Karpas-422 (cell line): ENCODE results near the gene BPIFA3. TPM values are rescaled to one million over a fixed set of nuclear protein-coding genes. Genes with fewer than 3 reads are reported as not detected.

Source experiments
- DNase-seq: peaks from one replicate; pipeline ENCODE4 v3.0.0-alpha.2; 2015
- H2AFZ ChIP-seq: fragments of 200-600 bp; sonication (generic); 2 replicates; pipeline ENCODE4 v1.6.1; 2014; ENCODE audit warnings: antibody characterized with exemption, low read length, mixed read lengths
- H3K27ac ChIP-seq: fragments of 200-600 bp; sonication (generic); 2 replicates; pipeline ENCODE4 v1.5.1; 2014; ENCODE audit warnings: mild to moderate bottlenecking, low read length, moderate library complexity
- H3K27me3 ChIP-seq: fragments of 200-600 bp; sonication (generic); 2 replicates; pipeline ENCODE4 v1.6.1; 2014; ENCODE audit warnings: low read length, mixed read lengths
- H3K36me3 ChIP-seq: fragments of 200-600 bp; sonication (generic); 2 replicates; pipeline ENCODE4 v1.6.1; 2014; ENCODE audit warnings: low read length, mixed read lengths; ENCODE audit not compliant: insufficient read depth
- H3K4me1 ChIP-seq: fragments of 200-600 bp; sonication (generic); 2 replicates; pipeline ENCODE4 v1.6.1; 2014; ENCODE audit warnings: mild to moderate bottlenecking, low read length, mixed read lengths
- H3K4me2 ChIP-seq: fragments of 200-600 bp; sonication (generic); 2 replicates; pipeline ENCODE4 v1.6.1; 2014; ENCODE audit warnings: low read length, low read depth, mild to moderate bottlenecking; ENCODE audit not compliant: poor library complexity, severe bottlenecking
- H3K4me3 ChIP-seq: fragments of 200-600 bp; sonication (generic); 2 replicates; pipeline ENCODE4 v1.5.1; 2014; ENCODE audit warnings: mild to moderate bottlenecking, antibody characterized with exemption, low read length, mixed read lengths
- H3K79me2 ChIP-seq: fragments of 200-600 bp; sonication (generic); 2 replicates; pipeline ENCODE4 v1.6.1; 2014; ENCODE audit warnings: mild to moderate bottlenecking, low read length, mixed read lengths
- H3K9ac ChIP-seq: fragments of 200-600 bp; sonication (generic); 2 replicates; pipeline ENCODE4 v1.6.0; 2014; ENCODE audit warnings: low read length
- H3K9me2 ChIP-seq: fragments of 200-600 bp; sonication (generic), shearing (Covaris generic); replicated peaks from 2 replicates; pipeline ENCODE4 v1.6.0; 2014; ENCODE audit warnings: mild to moderate bottlenecking, low read length, moderate library complexity; ENCODE audit not compliant: insufficient read depth
- H3K9me3 ChIP-seq: fragments of 300-700, 200-600 bp; sonication (generic); 2 replicates; pipeline ENCODE4 v1.6.1; 2014; ENCODE audit warnings: low read length, mixed read lengths
- H4K20me1 ChIP-seq: fragments of 200-600 bp; sonication (generic); 2 replicates; pipeline ENCODE4 v1.6.1; 2014; ENCODE audit warnings: mild to moderate bottlenecking, antibody characterized with exemption, low read length, low read depth; ENCODE audit not compliant: insufficient read depth
- total RNA-seq: library from RNA; depleted of rRNA; stranded (reverse); fragments of >200 nt; shearing (Covaris generic); gene quantifications from 2 replicates; pipeline ENCODE4 v1.2.3, GENCODE V29; 2014; ENCODE audit warnings: low replicate concordance

The BPIFA3 gene
- total RNA-seq, 1 experiment from 2014 or later = not detected

GRCh38 chr20:33229843-33230242, 12.7 kb downstream of the BPIFA3 start:
- Histone ChIP-seq H3K4me1 (no peaks in the 10 kb centered on the region), H3K36me3 (no peaks in the 10 kb centered on the region), H3K9ac (no peak overlapping the region), H2AFZ (no peak overlapping the region), H3K27ac (no peak overlapping the region), H3K9me2 (no peaks in the 10 kb centered on the region), H3K4me2 (no peak overlapping the region), H3K9me3 (no peaks in the 10 kb centered on the region), H3K27me3 (no peaks in the 10 kb centered on the region), H4K20me1 (no peaks in the 10 kb centered on the region), H3K4me3 (no peak overlapping the region), H3K79me2 (no peaks in the 10 kb centered on the region)
- no peak for DNase-seq

- H3K4me1 ChIP-seq = no peaks in the 10 kb centered on the region
- H3K9ac ChIP-seq = no peak overlapping the region
- H3K4me2 ChIP-seq = no peak overlapping the region
- DNase-seq = no peak
- no peaks in the 10 kb centered on the region for H3K27me3 ChIP-seq
- H3K27ac ChIP-seq = no peak overlapping the region
- no peaks in the 10 kb centered on the region for H3K9me3 ChIP-seq
- no peaks in the 10 kb centered on the region for H3K9me2 ChIP-seq
- no peaks in the 10 kb centered on the region for H3K36me3 ChIP-seq
- H3K79me2 ChIP-seq = no peaks in the 10 kb centered on the region
- H3K4me3 ChIP-seq = no peak overlapping the region
- H4K20me1 ChIP-seq = no peaks in the 10 kb centered on the region
- no peak overlapping the region for H2AFZ ChIP-seq
Measured at GRCh38 chr20:33231237-33231636, 14.1 kb downstream of the BPIFA3 start.

- H3K4me1 ChIP-seq = no peaks in the 10 kb centered on the region
- H3K27me3 ChIP-seq = no peaks in the 10 kb centered on the region
- no peaks in the 10 kb centered on the region for H3K36me3 ChIP-seq
- no peak overlapping the region for H2AFZ ChIP-seq
- no peak overlapping the region for H3K9ac ChIP-seq
- no peak overlapping the region for H3K27ac ChIP-seq
- H3K9me3 ChIP-seq = no peaks in the 10 kb centered on the region
- no peaks in the 10 kb centered on the region for H3K9me2 ChIP-seq
- H3K4me3 ChIP-seq = no peak overlapping the region
- no peak for DNase-seq
- no peak overlapping the region for H3K4me2 ChIP-seq
- no peaks in the 10 kb centered on the region for H3K79me2 ChIP-seq
- no peaks in the 10 kb centered on the region for H4K20me1 ChIP-seq
Measured at GRCh38 chr20:33232486-33233072, 15.4 kb downstream of the BPIFA3 start.

GRCh38 chr20:33233129-33233774, 16.1 kb downstream of the BPIFA3 start:
- Histone ChIP-seq H3K4me2 (no peak overlapping the region), H3K9ac (no peak overlapping the region), H3K9me2 (no peaks in the 10 kb centered on the region), H3K9me3 (no peaks in the 10 kb centered on the region), H3K4me3 (no peak overlapping the region), H3K79me2 (no peaks in the 10 kb centered on the region), H2AFZ (no peak overlapping the region), H3K27me3 (no peaks in the 10 kb centered on the region), H3K27ac (no peak overlapping the region), H3K4me1 (no peaks in the 10 kb centered on the region), H4K20me1 (no peaks in the 10 kb centered on the region), H3K36me3 (no peaks in the 10 kb centered on the region)
- no peak for DNase-seq

GRCh38 chr20:33234050-33234449, 16.9 kb downstream of the BPIFA3 start:
- H3K27me3 ChIP-seq = no peaks in the 10 kb centered on the region
- no peak overlapping the region for H3K27ac ChIP-seq
- no peak overlapping the region for H3K4me2 ChIP-seq
- no peak overlapping the region for H2AFZ ChIP-seq
- H3K79me2 ChIP-seq = no peaks in the 10 kb centered on the region
- no peak overlapping the region for H3K9ac ChIP-seq
- no peaks in the 10 kb centered on the region for H3K9me2 ChIP-seq
- H3K36me3 ChIP-seq = no peaks in the 10 kb centered on the region
- H3K4me1 ChIP-seq = no peaks in the 10 kb centered on the region
- no peaks in the 10 kb centered on the region for H3K9me3 ChIP-seq
- H3K4me3 ChIP-seq = no peak overlapping the region
- H4K20me1 ChIP-seq = no peaks in the 10 kb centered on the region
- no peak for DNase-seq

GRCh38 chr20:33235696-33236095, 18.5 kb downstream of the BPIFA3 start, which contains the start of gene BPIFA1:
Gene BPIFA1 (plus strand): TSS chr20:33235996. CDS start chr20:33237712, 1,716 bp downstream.
- no peaks in the 10 kb centered on the region for H3K9me2 ChIP-seq
- no peaks in the 10 kb centered on the region for H4K20me1 ChIP-seq
- DNase-seq = no peak
- H2AFZ ChIP-seq = no peak within 1 kb of the TSS
- H3K36me3 ChIP-seq = no peaks in the 10 kb centered on the region
- H3K9me3 ChIP-seq = no peaks in the 10 kb centered on the region
- H3K4me2 ChIP-seq = no peak within 1 kb of the TSS
- H3K9ac ChIP-seq = no peak within 1 kb of the TSS
- H3K27ac ChIP-seq = no peak within 1 kb of the TSS
- H3K4me3 ChIP-seq = no peak within 1 kb of the TSS
- no peaks in the 10 kb centered on the region for H3K4me1 ChIP-seq
- no peaks in the 10 kb centered on the region for H3K27me3 ChIP-seq
- H3K79me2 ChIP-seq = no peaks in the 10 kb centered on the region

GRCh38 chr20:33236351-33236750, 19.2 kb downstream of the BPIFA3 start:
- Histone ChIP-seq H3K36me3 (no peaks in the 10 kb centered on the region), H3K4me3 (no peak overlapping the region), H3K79me2 (no peaks in the 10 kb centered on the region), H4K20me1 (no peaks in the 10 kb centered on the region), H3K4me2 (no peak overlapping the region), H3K9me3 (no peaks in the 10 kb centered on the region), H3K9me2 (no peaks in the 10 kb centered on the region), H3K27me3 (no peaks in the 10 kb centered on the region), H3K9ac (no peak overlapping the region), H2AFZ (no peak overlapping the region), H3K4me1 (no peaks in the 10 kb centered on the region), H3K27ac (no peak overlapping the region)
- DNase-seq = no peak

GRCh38 chr20:33237989-33238388, 20.8 kb downstream of the BPIFA3 start:
- Histone ChIP-seq H3K27me3 (no peaks in the 10 kb centered on the region), H2AFZ (no peak overlapping the region), H3K9ac (no peak overlapping the region), H3K9me2 (no peaks in the 10 kb centered on the region), H3K4me3 (no peak overlapping the region), H3K4me1 (no peaks in the 10 kb centered on the region), H3K79me2 (no peaks in the 10 kb centered on the region), H3K9me3 (no peaks in the 10 kb centered on the region), H3K27ac (no peak overlapping the region), H3K36me3 (no peaks in the 10 kb centered on the region), H3K4me2 (no peak overlapping the region), H4K20me1 (no peaks in the 10 kb centered on the region)
- DNase-seq = no peak
